HepG2 (cell line): Measurements from ENCODE around the gene FNIP2. TPM values are rescaled to one million over a fixed set of nuclear protein-coding genes. Genes with fewer than 3 reads are reported as not detected.
A peak's percentile ranks its signal among the peaks of the same experiment; 100 is the strongest.

Source experiments
- HNF4A ChIP-seq: sonication (generic); formaldehyde crosslinking; IDR thresholded peaks from 2 replicates; pipeline ENCODE4 v1.4.0; 2020; ENCODE audit warnings: missing genetic modification reagents
- LCORL ChIP-seq, 2 experiments: fragments of 450-650 bp in 1 of 2; sonication (generic) in 1 of 2; formaldehyde crosslinking in 1 of 2; IDR thresholded peaks; 2 replicates each; pipeline versions ENCODE4 v1.5.0 to v1.6.1; 2017 to 2020; ENCODE audit warnings: antibody characterized with exemption in 1 of 2, missing genetic modification reagents in 1 of 2
- NONO ChIP-seq, 2 experiments: fragments of 450-650 bp in 1 of 2; sonication (generic) in 1 of 2; formaldehyde crosslinking in 1 of 2; IDR thresholded peaks in 1 of 2; conservative IDR thresholded peaks in 1 of 2; 2 replicates each; pipeline versions ENCODE4 v1.6.1 to v1.8.0; 2017 to 2022; ENCODE audit warnings: mild to moderate bottlenecking in 1 of 2, missing genetic modification reagents in 1 of 2, moderate library complexity in 1 of 2
- POGZ ChIP-seq: sonication (generic); formaldehyde crosslinking; IDR thresholded peaks from 2 replicates; pipeline ENCODE4 v1.4.0; 2020; ENCODE audit warnings: mild to moderate bottlenecking, missing genetic modification reagents
- REPIN1 ChIP-seq: sonication (generic); formaldehyde crosslinking; IDR thresholded peaks from 2 replicates; pipeline ENCODE4 v1.8.0; 2022; ENCODE audit warnings: missing genetic modification reagents, low read depth, mild to moderate bottlenecking, borderline replicate concordance
- SALL1 ChIP-seq: sonication (generic); formaldehyde crosslinking; IDR thresholded peaks from 2 replicates; pipeline ENCODE4 v1.8.0; 2022; ENCODE audit warnings: mild to moderate bottlenecking, missing genetic modification reagents
- STAG1 ChIP-seq: sonication (generic); formaldehyde crosslinking; IDR thresholded peaks from 2 replicates; pipeline ENCODE4 v1.4.0; 2020; ENCODE audit warnings: missing genetic modification reagents
- ZNF331 ChIP-seq: sonication (generic); formaldehyde crosslinking; IDR thresholded peaks from 2 replicates; pipeline ENCODE4 v1.4.0; 2020; ENCODE audit warnings: missing genetic modification reagents
- ZNF644 ChIP-seq: IDR thresholded peaks from 2 replicates; pipeline ENCODE4 v1.6.1; 2016; ENCODE audit warnings: low read depth
- polyA plus RNA-seq, 8 experiments: library from polyadenylated mRNA; depleted of rRNA in 3 of 8; stranded (reverse) in 7 of 8; unstranded in 1 of 8; fragments of >200 nt; fragmentation: Illumina TruSeq in 4 of 8; extraction: Trizol in 4 of 8; gene quantifications; 2 replicates each; pipeline versions ENCODE4 v1.2.1 to v1.2.3, GENCODE V29; 2011 to 2016; ENCODE audit warnings: low read depth in 4 of 8, missing spikeins in 1 of 8, mixed read lengths in 1 of 8; ENCODE audit not compliant: insufficient read depth in 1 of 8
- total RNA-seq, 5 experiments: library from RNA; depleted of rRNA; stranded (reverse); fragments of >200 nt; fragmentation: Illumina TruSeq; extraction: Trizol; gene quantifications; 2 replicates each; pipeline ENCODE4 v1.2.3, GENCODE V29; 2016; ENCODE audit warnings: low read depth in 1 of 5
- TF ChIP-seq, protein P1 (sequence below): sonication (generic); formaldehyde crosslinking; IDR thresholded peaks from 2 replicates; pipeline ENCODE4 v1.4.0; 2020; ENCODE audit warnings: low read depth, missing genetic modification reagents
- TF ChIP-seq, protein P2 (sequence below): sonication (generic); formaldehyde crosslinking; IDR thresholded peaks from 2 replicates; pipeline ENCODE4 v1.8.1; 2023; ENCODE audit warnings: mild to moderate bottlenecking, moderate library complexity, missing genetic modification reagents
- TF ChIP-seq, protein P3 (sequence below): IDR thresholded peaks from 2 replicates; pipeline ENCODE4 v1.4.0; 2020; ENCODE audit warnings: mild to moderate bottlenecking, missing genetic modification reagents
- TF ChIP-seq, protein P4 (sequence below): sonication (generic); formaldehyde crosslinking; conservative IDR thresholded peaks from 2 replicates; pipeline ENCODE4 v1.4.0; 2020; ENCODE audit warnings: missing genetic modification reagents
- TF ChIP-seq, protein P5 (sequence below): sonication (generic); formaldehyde crosslinking; IDR thresholded peaks from 2 replicates; pipeline ENCODE4 v1.5.0; 2020; ENCODE audit warnings: mild to moderate bottlenecking, missing genetic modification reagents, moderate library complexity

FNIP2 gene
- total and polyA plus RNA-seq, 2 of the 13 experiments (the other 11 are each of a cell fraction or from before 2014, with no cell fraction given) = 15.5 to 21.0 TPM

DNA sequence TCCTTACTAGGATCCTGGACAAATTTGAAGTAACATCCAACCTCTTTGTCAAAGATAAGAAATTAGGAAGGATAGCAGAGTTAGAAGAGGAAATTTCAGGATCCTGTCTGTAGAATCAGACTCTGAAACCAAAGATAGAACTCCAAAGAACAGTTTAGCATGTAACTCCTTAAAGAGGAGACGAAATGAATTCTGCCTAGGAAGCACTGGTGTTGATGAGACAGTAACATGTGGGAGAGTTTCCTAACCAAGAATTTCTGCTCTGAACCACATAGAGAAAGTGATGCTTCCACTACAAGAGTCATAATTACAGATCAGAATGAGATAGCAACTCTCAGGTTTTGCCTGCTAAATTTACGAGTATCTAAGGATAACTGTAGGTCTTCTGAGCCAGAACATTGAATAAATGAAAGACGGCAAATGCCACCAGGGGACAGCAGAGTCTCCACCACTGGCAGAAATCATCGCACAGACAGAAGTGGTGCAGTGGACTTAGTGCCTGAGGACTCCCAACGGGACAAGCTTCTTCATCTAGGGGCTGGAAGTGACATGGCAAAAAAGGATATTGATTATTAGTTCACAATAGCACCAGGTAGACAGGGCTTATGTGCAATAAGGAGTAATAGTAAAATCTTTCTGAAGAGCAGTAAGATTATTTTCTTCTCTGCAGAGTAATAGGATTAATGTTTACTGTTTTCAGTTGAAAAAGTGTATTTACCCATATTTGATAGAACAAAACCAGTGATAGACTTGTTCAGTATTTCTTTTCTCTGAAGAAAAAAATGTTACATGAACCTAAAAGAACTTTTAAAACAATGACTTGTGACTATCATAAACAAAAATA lies 38.9 kb upstream of the FNIP2 start (continued):
- TF ChIP-seq LCORL (IDR thresholded peaks at IDR 0.05) (no peak), LCORL (CRISPR knock-in tag; IDR thresholded peaks at IDR 0.05) (peak; percentile 64), ZNF644 (CRISPR knock-in tag) (peak; percentile 12; the same call in 1 of the 2 replicates), REPIN1 (CRISPR knock-in tag) (peak; percentile 22; the same call in 1 of the 2 replicates), SALL1 (peak; percentile 55; the same call in 1 of the 2 replicates), NONO (IDR thresholded peaks at IDR 0.05) (no peak), NONO (CRISPR knock-in tag; conservative IDR thresholded peaks at IDR 0.05) (peak; percentile 29; the same call in 1 of the 2 replicates), POGZ (CRISPR knock-in tag) (0 out of 2 replicates have a peak, but pooled peaks have one; percentile 26), HNF4A (peak; percentile 64), ZNF331 (CRISPR knock-in tag) (no peak), STAG1 (CRISPR knock-in tag) (peak; percentile 98)
- TF ChIP-seq, protein P1, sequence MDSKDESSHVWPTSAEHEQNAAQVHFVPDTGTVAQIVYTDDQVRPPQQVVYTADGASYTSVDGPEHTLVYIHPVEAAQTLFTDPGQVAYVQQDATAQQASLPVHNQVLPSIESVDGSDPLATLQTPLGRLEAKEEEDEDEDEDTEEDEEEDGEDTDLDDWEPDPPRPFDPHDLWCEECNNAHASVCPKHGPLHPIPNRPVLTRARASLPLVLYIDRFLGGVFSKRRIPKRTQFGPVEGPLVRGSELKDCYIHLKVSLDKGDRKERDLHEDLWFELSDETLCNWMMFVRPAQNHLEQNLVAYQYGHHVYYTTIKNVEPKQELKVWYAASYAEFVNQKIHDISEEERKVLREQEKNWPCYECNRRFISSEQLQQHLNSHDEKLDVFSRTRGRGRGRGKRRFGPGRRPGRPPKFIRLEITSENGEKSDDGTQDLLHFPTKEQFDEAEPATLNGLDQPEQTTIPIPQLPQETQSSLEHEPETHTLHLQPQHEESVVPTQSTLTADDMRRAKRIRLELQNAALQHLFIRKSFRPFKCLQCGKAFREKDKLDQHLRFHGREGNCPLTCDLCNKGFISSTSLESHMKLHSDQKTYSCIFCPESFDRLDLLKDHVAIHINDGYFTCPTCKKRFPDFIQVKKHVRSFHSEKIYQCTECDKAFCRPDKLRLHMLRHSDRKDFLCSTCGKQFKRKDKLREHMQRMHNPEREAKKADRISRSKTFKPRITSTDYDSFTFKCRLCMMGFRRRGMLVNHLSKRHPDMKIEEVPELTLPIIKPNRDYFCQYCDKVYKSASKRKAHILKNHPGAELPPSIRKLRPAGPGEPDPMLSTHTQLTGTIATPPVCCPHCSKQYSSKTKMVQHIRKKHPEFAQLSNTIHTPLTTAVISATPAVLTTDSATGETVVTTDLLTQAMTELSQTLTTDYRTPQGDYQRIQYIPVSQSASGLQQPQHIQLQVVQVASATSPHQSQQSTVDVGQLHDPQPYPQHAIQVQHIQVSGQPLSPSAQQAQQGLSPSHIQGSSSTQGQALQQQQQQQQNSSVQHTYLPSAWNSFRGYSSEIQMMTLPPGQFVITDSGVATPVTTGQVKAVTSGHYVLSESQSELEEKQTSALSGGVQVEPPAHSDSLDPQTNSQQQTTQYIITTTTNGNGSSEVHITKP (CRISPR knock-in tag) = no peak
- TF ChIP-seq, protein P2, sequence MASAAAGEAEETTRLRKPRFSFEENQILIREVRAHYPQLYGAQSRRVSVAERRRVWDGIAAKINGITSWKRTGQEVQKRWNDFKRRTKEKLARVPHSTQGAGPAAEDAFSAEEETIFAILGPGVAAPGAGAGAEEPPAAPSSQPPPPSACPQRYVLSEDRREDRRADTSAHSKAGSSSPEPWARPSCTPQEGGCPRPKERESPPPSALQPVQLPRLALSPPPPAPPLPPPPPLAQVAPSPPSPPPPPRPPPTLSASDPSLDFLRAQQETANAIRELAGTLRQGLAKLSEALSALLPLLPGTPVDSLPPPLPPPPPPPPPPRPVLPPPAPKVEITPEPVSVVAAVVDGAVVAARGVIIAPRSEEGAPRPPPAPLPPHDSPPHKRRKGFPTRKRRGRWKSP (CRISPR knock-in tag) = peak; percentile 33; the same call in 1 of the 2 replicates
- TF ChIP-seq, protein P3, sequence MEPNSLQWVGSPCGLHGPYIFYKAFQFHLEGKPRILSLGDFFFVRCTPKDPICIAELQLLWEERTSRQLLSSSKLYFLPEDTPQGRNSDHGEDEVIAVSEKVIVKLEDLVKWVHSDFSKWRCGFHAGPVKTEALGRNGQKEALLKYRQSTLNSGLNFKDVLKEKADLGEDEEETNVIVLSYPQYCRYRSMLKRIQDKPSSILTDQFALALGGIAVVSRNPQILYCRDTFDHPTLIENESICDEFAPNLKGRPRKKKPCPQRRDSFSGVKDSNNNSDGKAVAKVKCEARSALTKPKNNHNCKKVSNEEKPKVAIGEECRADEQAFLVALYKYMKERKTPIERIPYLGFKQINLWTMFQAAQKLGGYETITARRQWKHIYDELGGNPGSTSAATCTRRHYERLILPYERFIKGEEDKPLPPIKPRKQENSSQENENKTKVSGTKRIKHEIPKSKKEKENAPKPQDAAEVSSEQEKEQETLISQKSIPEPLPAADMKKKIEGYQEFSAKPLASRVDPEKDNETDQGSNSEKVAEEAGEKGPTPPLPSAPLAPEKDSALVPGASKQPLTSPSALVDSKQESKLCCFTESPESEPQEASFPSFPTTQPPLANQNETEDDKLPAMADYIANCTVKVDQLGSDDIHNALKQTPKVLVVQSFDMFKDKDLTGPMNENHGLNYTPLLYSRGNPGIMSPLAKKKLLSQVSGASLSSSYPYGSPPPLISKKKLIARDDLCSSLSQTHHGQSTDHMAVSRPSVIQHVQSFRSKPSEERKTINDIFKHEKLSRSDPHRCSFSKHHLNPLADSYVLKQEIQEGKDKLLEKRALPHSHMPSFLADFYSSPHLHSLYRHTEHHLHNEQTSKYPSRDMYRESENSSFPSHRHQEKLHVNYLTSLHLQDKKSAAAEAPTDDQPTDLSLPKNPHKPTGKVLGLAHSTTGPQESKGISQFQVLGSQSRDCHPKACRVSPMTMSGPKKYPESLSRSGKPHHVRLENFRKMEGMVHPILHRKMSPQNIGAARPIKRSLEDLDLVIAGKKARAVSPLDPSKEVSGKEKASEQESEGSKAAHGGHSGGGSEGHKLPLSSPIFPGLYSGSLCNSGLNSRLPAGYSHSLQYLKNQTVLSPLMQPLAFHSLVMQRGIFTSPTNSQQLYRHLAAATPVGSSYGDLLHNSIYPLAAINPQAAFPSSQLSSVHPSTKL = peak; percentile 53
- TF ChIP-seq, protein P4, sequence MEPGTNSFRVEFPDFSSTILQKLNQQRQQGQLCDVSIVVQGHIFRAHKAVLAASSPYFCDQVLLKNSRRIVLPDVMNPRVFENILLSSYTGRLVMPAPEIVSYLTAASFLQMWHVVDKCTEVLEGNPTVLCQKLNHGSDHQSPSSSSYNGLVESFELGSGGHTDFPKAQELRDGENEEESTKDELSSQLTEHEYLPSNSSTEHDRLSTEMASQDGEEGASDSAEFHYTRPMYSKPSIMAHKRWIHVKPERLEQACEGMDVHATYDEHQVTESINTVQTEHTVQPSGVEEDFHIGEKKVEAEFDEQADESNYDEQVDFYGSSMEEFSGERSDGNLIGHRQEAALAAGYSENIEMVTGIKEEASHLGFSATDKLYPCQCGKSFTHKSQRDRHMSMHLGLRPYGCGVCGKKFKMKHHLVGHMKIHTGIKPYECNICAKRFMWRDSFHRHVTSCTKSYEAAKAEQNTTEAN (CRISPR knock-in tag) = 0 out of 2 replicates have a peak, but pooled peaks have one; percentile 23
- TF ChIP-seq, protein P5, sequence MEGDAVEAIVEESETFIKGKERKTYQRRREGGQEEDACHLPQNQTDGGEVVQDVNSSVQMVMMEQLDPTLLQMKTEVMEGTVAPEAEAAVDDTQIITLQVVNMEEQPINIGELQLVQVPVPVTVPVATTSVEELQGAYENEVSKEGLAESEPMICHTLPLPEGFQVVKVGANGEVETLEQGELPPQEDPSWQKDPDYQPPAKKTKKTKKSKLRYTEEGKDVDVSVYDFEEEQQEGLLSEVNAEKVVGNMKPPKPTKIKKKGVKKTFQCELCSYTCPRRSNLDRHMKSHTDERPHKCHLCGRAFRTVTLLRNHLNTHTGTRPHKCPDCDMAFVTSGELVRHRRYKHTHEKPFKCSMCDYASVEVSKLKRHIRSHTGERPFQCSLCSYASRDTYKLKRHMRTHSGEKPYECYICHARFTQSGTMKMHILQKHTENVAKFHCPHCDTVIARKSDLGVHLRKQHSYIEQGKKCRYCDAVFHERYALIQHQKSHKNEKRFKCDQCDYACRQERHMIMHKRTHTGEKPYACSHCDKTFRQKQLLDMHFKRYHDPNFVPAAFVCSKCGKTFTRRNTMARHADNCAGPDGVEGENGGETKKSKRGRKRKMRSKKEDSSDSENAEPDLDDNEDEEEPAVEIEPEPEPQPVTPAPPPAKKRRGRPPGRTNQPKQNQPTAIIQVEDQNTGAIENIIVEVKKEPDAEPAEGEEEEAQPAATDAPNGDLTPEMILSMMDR (CRISPR knock-in tag) = peak; percentile 93
